HG02870 (cell line): ENCODE results near the gene CHST11.

ENCODE experiments used
- ATAC-seq: cut with Tn5 transposase; IDR thresholded peaks from one replicate; pipeline ENCODE4 v1.9.1; 2021; ENCODE audit warnings: mild to moderate bottlenecking, moderate library complexity; ENCODE audit not compliant: unreplicated experiment

The CHST11 gene

GRCh38 chr12:104578453-104578852 lies 121.7 kb downstream of the CHST11 start:
- ATAC-seq: no peak

- ATAC-seq: peak; percentile 47
These were observed 123.2 kb downstream of the CHST11 start for GRCh38 chr12:104579718-104580495.

- no peak for ATAC-seq
These were observed 124.3 kb downstream of the CHST11 start for GRCh38 chr12:104581005-104581570.

- ATAC-seq: peak; percentile 78
These were observed 126.0 kb downstream of the CHST11 start for GRCh38 chr12:104582739-104583138.

- peak; percentile 42 for ATAC-seq
These were observed 126.6 kb downstream of the CHST11 start for GRCh38 chr12:104583301-104583700.

- ATAC-seq: no peak
These were observed 128.8 kb downstream of the CHST11 start for GRCh38 chr12:104585448-104586055.

- no peak for ATAC-seq
These were observed 129.7 kb downstream of the CHST11 start for GRCh38 chr12:104586351-104586919.

- ATAC-seq: no peak
These were observed 131.5 kb downstream of the CHST11 start for GRCh38 chr12:104588047-104588920.

GRCh38 chr12:104588921-104589590 lies 132.3 kb downstream of the CHST11 start:
- no peak for ATAC-seq

GRCh38 chr12:104590022-104590421 lies 133.3 kb downstream of the CHST11 start:
- ATAC-seq: no peak

- no peak for ATAC-seq
These were observed 134.6 kb downstream of the CHST11 start for GRCh38 chr12:104591257-104591885.

- no peak for ATAC-seq
These were observed 136.7 kb downstream of the CHST11 start for GRCh38 chr12:104593482-104593881.

- ATAC-seq: no peak
These were observed 139.5 kb downstream of the CHST11 start for GRCh38 chr12:104596134-104596799.

GRCh38 chr12:104596898-104597843 lies 140.4 kb downstream of the CHST11 start:
- no peak for ATAC-seq

- ATAC-seq: no peak
These were observed 141.9 kb downstream of the CHST11 start for GRCh38 chr12:104598342-104599271.

GRCh38 chr12:104599272-104600035 lies 142.7 kb downstream of the CHST11 start:
- no peak for ATAC-seq
